Neural cell (in vitro differentiated cells): Measurements from ENCODE around the gene FAF1. TPM values are rescaled to one million over a fixed set of nuclear protein-coding genes. Genes with fewer than 3 reads are reported as not detected.
"Not testable (repeated sequence)": the region's sequence is repeated elsewhere in the genome, so short reads cannot be mapped to it uniquely, and the experiment has no call there.

ENCODE experiments used
- H2AFZ ChIP-seq: fragments of 200-600, 300-800 bp; sonication (generic), shearing (Covaris generic); 2 replicates; pipeline ENCODE4 v1.6.0; 2014; ENCODE audit warnings: low read depth, mild to moderate bottlenecking, antibody characterized with exemption, low read length, moderate library complexity
- H3F3A ChIP-seq: fragments of 200-600 bp; shearing (Covaris generic); 2 replicates; pipeline ENCODE4 v1.6.1; 2016; ENCODE audit warnings: mild to moderate bottlenecking, moderate library complexity, mixed read lengths, antibody characterized with exemption, low read length; ENCODE audit not compliant: insufficient read depth, poor library complexity, severe bottlenecking
- H3K27ac ChIP-seq: fragments of 200-600, 300-800 bp; sonication (generic), shearing (Covaris generic); 2 replicates; pipeline ENCODE4 v1.5.1; 2014; ENCODE audit warnings: mild to moderate bottlenecking, low read length, moderate library complexity
- H3K27me3 ChIP-seq: fragments of 300-800, 200-600 bp; sonication (generic), shearing (Covaris generic); 2 replicates; pipeline ENCODE4 v1.6.0; 2014; ENCODE audit warnings: mild to moderate bottlenecking, low read depth, low read length, moderate library complexity; ENCODE audit not compliant: insufficient read depth
- H3K36me3 ChIP-seq: fragments of 300-800, 200-600 bp; sonication (generic), shearing (Covaris generic); 2 replicates; pipeline ENCODE4 v1.5.1; 2014; ENCODE audit warnings: mild to moderate bottlenecking, antibody characterized with exemption, low read length, moderate library complexity; ENCODE audit not compliant: insufficient read depth
- H3K4me2 ChIP-seq: fragments of 300-800, 200-600 bp; sonication (generic), shearing (Covaris generic); 2 replicates; pipeline ENCODE4 v1.6.0; 2014; ENCODE audit warnings: mild to moderate bottlenecking, low read length
- H3K4me3 ChIP-seq: fragments of 300-800, 200-600 bp; sonication (generic), shearing (Covaris generic); 2 replicates; pipeline ENCODE4 v1.5.1; 2014; ENCODE audit warnings: mild to moderate bottlenecking, low read length, moderate library complexity
- H3K79me2 ChIP-seq: fragments of 200-600 bp; shearing (Covaris generic); replicated peaks from 2 replicates; pipeline ENCODE4 v1.6.0; 2014; ENCODE audit warnings: mild to moderate bottlenecking, low read length, moderate library complexity; ENCODE audit not compliant: insufficient read depth
- H3K9ac ChIP-seq: fragments of 300-800, 200-600 bp; sonication (generic), shearing (Covaris generic); 2 replicates; pipeline ENCODE4 v1.6.1; 2016; ENCODE audit warnings: mild to moderate bottlenecking, low read length, mixed read lengths
- H3K9me2 ChIP-seq: fragments of 200-600 bp; shearing (Covaris generic); 2 replicates; pipeline ENCODE4 v1.6.1; 2016; ENCODE audit warnings: mild to moderate bottlenecking, low read length, mixed read lengths; ENCODE audit not compliant: insufficient read depth
- H3K9me3 ChIP-seq: fragments of 200-600, 300-800 bp; sonication (generic), shearing (Covaris generic); 2 replicates; pipeline ENCODE4 v1.6.1; 2016; ENCODE audit warnings: mild to moderate bottlenecking, mixed run types, low read length, moderate library complexity, mixed read lengths
- H4K20me1 ChIP-seq: fragments of 200-600 bp; shearing (Covaris generic); 2 replicates; pipeline ENCODE4 v1.6.1; 2016; ENCODE audit warnings: mild to moderate bottlenecking, mixed run types; ENCODE audit not compliant: insufficient read depth
- EP300 ChIP-seq: fragments of 450-650 bp; conservative IDR thresholded peaks from 2 replicates; pipeline ENCODE4 v1.6.1; 2014; ENCODE audit warnings: antibody characterized with exemption, mild to moderate bottlenecking, moderate library complexity; ENCODE audit not compliant: poor library complexity, severe bottlenecking
- EZH2 ChIP-seq: fragments of 200-600, 300-800 bp; shearing (Covaris generic), sonication (generic); IDR thresholded peaks from 2 replicates; pipeline ENCODE4 v1.6.1; 2014; ENCODE audit warnings: antibody characterized with exemption, low read length, borderline replicate concordance, mild to moderate bottlenecking; ENCODE audit not compliant: insufficient read depth, poor library complexity, severe bottlenecking
- MXI1 ChIP-seq: fragments of 450-650 bp; conservative IDR thresholded peaks from 2 replicates; pipeline ENCODE4 v1.6.1; 2014; ENCODE audit warnings: antibody characterized with exemption, mild to moderate bottlenecking; ENCODE audit not compliant: poor library complexity, severe bottlenecking
- POLR2AphosphoS5 ChIP-seq: IDR thresholded peaks from 2 replicates; pipeline ENCODE4 v1.6.1; 2012
- RAD21 ChIP-seq: fragments of 450-650 bp; conservative IDR thresholded peaks from 2 replicates; pipeline ENCODE4 v1.6.1; 2014; ENCODE audit warnings: antibody characterized with exemption, mild to moderate bottlenecking, moderate library complexity
- SMC3 ChIP-seq: fragments of 450-650 bp; conservative IDR thresholded peaks from 2 replicates; pipeline ENCODE4 v1.6.1; 2014; ENCODE audit warnings: antibody characterized with exemption, mild to moderate bottlenecking, moderate library complexity; ENCODE audit not compliant: poor library complexity
- TAF1 ChIP-seq: IDR thresholded peaks from 2 replicates; pipeline ENCODE4 v1.6.1; 2012; ENCODE audit warnings: low read depth
- polyA plus RNA-seq: library from polyadenylated mRNA; depleted of rRNA; stranded (reverse); fragments of >200 nt; gene quantifications from 2 replicates; pipeline ENCODE4 v1.2.3, GENCODE V29; 2014
- TF ChIP-seq, protein P1 (sequence below): IDR thresholded peaks from 2 replicates; pipeline ENCODE4 v1.6.1; 2012; ENCODE audit warnings: borderline replicate concordance
- TF ChIP-seq, protein P2 (sequence below): fragments of 450-650 bp; IDR thresholded peaks from 2 replicates; pipeline ENCODE4 v1.5.1; 2014; ENCODE audit warnings: antibody characterized with exemption, mild to moderate bottlenecking, moderate library complexity; ENCODE audit not compliant: poor library complexity, severe bottlenecking

The FAF1 gene
- polyA plus RNA-seq, 1 donor from 2014 or later, result 52.1 TPM

DNA sequence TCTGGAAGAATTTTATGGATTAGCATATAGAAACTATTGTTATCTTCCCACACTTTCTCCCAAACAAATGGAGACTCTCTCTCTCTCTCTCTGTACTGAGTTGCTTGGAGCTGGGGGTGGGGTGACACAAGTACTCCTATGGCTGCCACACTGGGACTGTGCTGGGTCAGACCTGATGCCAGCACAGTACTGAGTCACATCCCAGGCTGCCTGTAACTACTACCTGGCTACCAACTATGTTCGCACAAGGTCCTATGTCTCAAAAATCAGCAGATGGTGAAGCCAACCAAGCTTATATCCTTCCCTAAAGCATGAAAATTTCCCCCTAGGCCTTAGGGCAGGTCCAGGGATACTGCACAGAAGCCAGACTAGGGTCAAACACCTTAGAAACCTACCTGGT lies 66.6 kb downstream of the FAF1 start:
- Histone ChIP-seq H3K9ac (no peak overlapping the region), H3K4me3 (no peak overlapping the region), H3K27ac (no peak overlapping the region), H2AFZ (no peak overlapping the region), H4K20me1 (no peaks in the 10 kb centered on the region), H3F3A (no peaks in the 10 kb centered on the region), H3K27me3 (no peaks in the 10 kb centered on the region), H3K9me2 (no peaks in the 10 kb centered on the region), H3K4me2 (no peak overlapping the region), H3K79me2 (peaks cover 10% of the 10 kb centered on the region), H3K9me3 (no peaks in the 10 kb centered on the region), H3K36me3 (no peaks in the 10 kb centered on the region)
- TF ChIP-seq RAD21, result no peak
- TF ChIP-seq EP300, result no peak
- TF ChIP-seq POLR2AphosphoS5, result no peak
- TF ChIP-seq EZH2, result no peak
- TF ChIP-seq, protein P1, sequence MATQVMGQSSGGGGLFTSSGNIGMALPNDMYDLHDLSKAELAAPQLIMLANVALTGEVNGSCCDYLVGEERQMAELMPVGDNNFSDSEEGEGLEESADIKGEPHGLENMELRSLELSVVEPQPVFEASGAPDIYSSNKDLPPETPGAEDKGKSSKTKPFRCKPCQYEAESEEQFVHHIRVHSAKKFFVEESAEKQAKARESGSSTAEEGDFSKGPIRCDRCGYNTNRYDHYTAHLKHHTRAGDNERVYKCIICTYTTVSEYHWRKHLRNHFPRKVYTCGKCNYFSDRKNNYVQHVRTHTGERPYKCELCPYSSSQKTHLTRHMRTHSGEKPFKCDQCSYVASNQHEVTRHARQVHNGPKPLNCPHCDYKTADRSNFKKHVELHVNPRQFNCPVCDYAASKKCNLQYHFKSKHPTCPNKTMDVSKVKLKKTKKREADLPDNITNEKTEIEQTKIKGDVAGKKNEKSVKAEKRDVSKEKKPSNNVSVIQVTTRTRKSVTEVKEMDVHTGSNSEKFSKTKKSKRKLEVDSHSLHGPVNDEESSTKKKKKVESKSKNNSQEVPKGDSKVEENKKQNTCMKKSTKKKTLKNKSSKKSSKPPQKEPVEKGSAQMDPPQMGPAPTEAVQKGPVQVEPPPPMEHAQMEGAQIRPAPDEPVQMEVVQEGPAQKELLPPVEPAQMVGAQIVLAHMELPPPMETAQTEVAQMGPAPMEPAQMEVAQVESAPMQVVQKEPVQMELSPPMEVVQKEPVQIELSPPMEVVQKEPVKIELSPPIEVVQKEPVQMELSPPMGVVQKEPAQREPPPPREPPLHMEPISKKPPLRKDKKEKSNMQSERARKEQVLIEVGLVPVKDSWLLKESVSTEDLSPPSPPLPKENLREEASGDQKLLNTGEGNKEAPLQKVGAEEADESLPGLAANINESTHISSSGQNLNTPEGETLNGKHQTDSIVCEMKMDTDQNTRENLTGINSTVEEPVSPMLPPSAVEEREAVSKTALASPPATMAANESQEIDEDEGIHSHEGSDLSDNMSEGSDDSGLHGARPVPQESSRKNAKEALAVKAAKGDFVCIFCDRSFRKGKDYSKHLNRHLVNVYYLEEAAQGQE, result no peak
- no peak for TF ChIP-seq TAF1
- TF ChIP-seq, protein P2, sequence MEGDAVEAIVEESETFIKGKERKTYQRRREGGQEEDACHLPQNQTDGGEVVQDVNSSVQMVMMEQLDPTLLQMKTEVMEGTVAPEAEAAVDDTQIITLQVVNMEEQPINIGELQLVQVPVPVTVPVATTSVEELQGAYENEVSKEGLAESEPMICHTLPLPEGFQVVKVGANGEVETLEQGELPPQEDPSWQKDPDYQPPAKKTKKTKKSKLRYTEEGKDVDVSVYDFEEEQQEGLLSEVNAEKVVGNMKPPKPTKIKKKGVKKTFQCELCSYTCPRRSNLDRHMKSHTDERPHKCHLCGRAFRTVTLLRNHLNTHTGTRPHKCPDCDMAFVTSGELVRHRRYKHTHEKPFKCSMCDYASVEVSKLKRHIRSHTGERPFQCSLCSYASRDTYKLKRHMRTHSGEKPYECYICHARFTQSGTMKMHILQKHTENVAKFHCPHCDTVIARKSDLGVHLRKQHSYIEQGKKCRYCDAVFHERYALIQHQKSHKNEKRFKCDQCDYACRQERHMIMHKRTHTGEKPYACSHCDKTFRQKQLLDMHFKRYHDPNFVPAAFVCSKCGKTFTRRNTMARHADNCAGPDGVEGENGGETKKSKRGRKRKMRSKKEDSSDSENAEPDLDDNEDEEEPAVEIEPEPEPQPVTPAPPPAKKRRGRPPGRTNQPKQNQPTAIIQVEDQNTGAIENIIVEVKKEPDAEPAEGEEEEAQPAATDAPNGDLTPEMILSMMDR, result no peak
- no peak for TF ChIP-seq MXI1
- TF ChIP-seq SMC3, result no peak

DNA sequence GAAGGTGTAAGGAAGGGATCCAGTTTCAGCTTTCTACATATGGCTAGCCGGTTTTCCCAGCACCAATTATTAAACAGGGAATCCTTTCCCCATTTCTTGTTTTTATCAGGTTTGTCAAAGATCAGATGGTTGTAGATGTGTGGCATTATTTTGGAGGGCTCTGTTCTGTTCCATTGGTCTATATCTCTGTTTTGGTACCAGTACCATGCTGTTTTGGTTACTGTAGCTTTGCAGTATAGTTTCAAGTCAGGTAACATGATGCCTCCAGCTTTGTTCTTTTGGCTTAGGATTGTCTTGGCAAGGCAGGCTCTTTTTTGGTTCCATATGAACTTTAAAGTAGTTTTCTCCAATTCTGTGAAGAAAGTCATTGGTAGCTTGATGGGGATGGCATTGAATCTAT lies 72.5 kb downstream of the FAF1 start:
- H3K9me2 ChIP-seq, H3K4me3 ChIP-seq, H3K9ac ChIP-seq, H3K27me3 ChIP-seq, H3K4me2 ChIP-seq, H2AFZ ChIP-seq, H3K79me2 ChIP-seq, H4K20me1 ChIP-seq, H3F3A ChIP-seq, H3K9me3 ChIP-seq, H3K36me3 ChIP-seq, H3K27ac ChIP-seq: not testable (repeated sequence)

DNA sequence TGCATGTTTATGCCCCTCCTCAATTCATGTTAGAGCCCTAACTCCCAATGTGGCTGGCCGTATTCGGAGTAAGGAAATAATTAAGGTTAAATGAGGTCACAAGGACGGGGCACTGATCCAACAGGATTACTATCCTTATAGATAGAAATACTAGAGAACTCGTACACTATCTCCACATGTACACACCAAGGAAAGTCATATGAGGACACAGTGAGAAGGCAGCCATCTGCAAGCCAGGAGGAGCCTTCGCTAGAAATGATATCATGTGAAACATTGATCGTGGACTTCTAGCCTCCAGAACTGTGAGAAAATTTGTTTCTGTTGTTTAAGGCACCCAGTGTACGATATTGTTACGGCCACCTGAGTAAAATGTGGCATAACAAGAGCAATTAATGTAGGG lies 79.7 kb downstream of the FAF1 start:
- H3K79me2 ChIP-seq, result no peaks in the 10 kb centered on the region
- H3K9me2 ChIP-seq, result no peaks in the 10 kb centered on the region
- no peak overlapping the region for H3K27ac ChIP-seq
- H3K4me2 ChIP-seq, result no peak overlapping the region
- H3K27me3 ChIP-seq, result no peaks in the 10 kb centered on the region
- no peak for TF ChIP-seq POLR2AphosphoS5
- no peak for TF ChIP-seq EP300
- TF ChIP-seq TAF1, result no peak
- H3K4me3 ChIP-seq, result no peak overlapping the region
- no peak overlapping the region for H2AFZ ChIP-seq
- H3F3A ChIP-seq, result no peaks in the 10 kb centered on the region
- no peak overlapping the region for H3K9ac ChIP-seq
- H4K20me1 ChIP-seq, result no peaks in the 10 kb centered on the region
- H3K9me3 ChIP-seq, result no peaks in the 10 kb centered on the region
- H3K36me3 ChIP-seq, result no peaks in the 10 kb centered on the region
